DLD1 (cell line): ENCODE data around the gene CRACR2B.

Experiments
- in situ Hi-C: cut with HindIII; loops from 2 replicates; pipeline ENCODE4 v1.10.0; 2017; ENCODE audit warnings: low sequenced_read_pairs

Gene CRACR2B

GRCh38 chr11:837189-837989, 9.7 kb downstream of the CRACR2B start:
- in situ Hi-C loops, result no loop called here

GRCh38 chr11:837990-838307, 10.2 kb downstream of the CRACR2B start:
- in situ Hi-C loops, result no loop called here

GRCh38 chr11:838441-839279, 10.9 kb downstream of the CRACR2B start:
- in situ Hi-C loops, result no loop called here

GRCh38 chr11:839280-839623, 11.5 kb downstream of the CRACR2B start:
- in situ Hi-C loops, result no loop called here

GRCh38 chr11:839875-840617, 12.3 kb downstream of the CRACR2B start:
- in situ Hi-C loops, result no loop called here

GRCh38 chr11:841981-842369, 14.3 kb downstream of the CRACR2B start:
- in situ Hi-C loops, result no loop called here

- in situ Hi-C loops, result no loop called here
Measured at GRCh38 chr11:842370-843002, 14.8 kb downstream of the CRACR2B start, which contains the start of the genes POLR2L and TSPAN4. Gene POLR2L (minus strand): TSS chr11:842529. CDS start chr11:842508, 21 bp downstream. Gene TSPAN4 (plus strand): TSS chr11:842852. CDS start chr11:850305, 7,453 bp downstream.

GRCh38 chr11:843086-843734, 15.5 kb downstream of the CRACR2B start:
- in situ Hi-C loops, result no loop called here

- in situ Hi-C loops, result no loop called here
Measured at GRCh38 chr11:843818-844692, 16.3 kb downstream of the CRACR2B start.

GRCh38 chr11:844693-845644, 17.2 kb downstream of the CRACR2B start:
- in situ Hi-C loops, result no loop called here

GRCh38 chr11:845872-846495, 18.3 kb downstream of the CRACR2B start:
- in situ Hi-C loops, result no loop called here

- in situ Hi-C loops, result no loop called here
Measured at GRCh38 chr11:846496-847098, 18.9 kb downstream of the CRACR2B start.

GRCh38 chr11:847876-848275, 20.2 kb downstream of the CRACR2B start:
- in situ Hi-C loops, result no loop called here

GRCh38 chr11:848380-848931, 20.7 kb downstream of the CRACR2B start:
- in situ Hi-C loops, result no loop called here

GRCh38 chr11:849104-849824, 21.5 kb downstream of the CRACR2B start:
- in situ Hi-C loops, result no loop called here

- in situ Hi-C loops, result no loop called here
Measured at GRCh38 chr11:849951-850774, 22.4 kb downstream of the CRACR2B start.
